Suppressor macrophage treated with lipopolysaccharide for 1 hour (primary cell): Measurements from ENCODE around the gene NCF1.
"Not testable (repeated sequence)": the region's sequence is repeated elsewhere in the genome, so short reads cannot be mapped to it uniquely, and the experiment has no call there.

Experiments used
- DNase-seq, 3 donors: peaks; one replicate each; pipeline ENCODE4 v3.0.0-alpha.2; 2020 to 2022

NCF1 gene

GRCh38 chr7:74773760-74774750, at the start of gene NCF1:
Gene NCF1 (plus strand): TSS chr7:74774011. CDS start chr7:74774032, 21 bp downstream.
- DNase-seq: not testable (repeated sequence)

DNA sequence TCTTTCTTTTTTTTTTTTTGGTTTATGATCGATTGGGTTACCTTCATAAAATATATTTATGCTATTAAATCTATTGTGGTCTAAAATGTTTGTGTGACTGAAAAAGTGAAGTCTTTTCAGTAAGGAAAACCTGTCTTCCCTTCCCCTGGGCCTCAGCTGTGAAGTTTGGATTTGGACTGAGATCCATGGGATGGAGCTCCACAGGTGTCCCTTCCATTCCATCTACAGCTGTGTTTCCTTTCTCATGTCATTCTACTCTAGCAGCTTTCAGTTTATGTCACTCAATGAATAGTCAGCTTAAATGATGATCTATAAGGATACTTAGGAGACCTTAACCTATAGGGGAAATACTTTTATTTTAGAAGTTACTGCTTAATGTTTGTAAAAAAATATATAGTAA, 48.0 kb upstream of the NCF1 start:
- DNase-seq: no peak

DNA sequence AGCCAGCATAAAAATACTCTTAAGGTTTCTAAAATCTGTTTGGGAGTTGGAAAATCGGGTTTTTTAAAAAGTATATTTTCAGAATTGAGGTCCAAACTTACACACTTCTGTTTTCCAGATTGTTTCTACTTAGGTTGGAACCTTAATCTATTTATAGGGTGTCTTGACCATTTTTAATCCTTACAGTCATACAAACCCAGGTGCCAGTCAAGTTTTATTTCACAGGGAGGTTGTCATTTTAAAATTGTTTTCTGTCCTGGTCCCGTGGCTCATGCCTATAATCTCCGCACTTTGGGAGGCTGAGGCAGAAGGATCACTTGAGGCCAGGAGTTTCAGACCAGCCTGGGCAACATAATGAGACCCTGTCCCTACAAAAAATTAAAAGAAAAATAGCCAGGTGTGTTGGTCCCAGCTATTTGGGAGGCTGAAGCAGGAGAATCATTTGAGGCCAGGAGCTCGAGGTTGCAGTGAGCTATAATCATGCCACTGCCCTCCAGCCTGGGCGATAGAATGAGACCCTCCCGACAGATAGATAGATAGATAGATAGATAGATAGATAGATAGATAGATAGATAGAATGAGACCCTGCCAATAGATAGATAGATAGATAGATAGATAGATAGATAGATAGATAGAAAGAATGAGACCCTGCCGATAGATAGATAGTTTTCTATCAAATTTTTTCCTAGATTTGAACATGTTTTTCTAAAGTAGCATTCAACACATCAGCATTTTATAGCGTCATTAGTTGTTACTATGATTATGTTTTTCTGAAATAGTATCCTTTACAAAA, 47.3 kb upstream of the NCF1 start:
- no peak for DNase-seq

- DNase-seq: not testable (repeated sequence)
Observed at GRCh38 chr7:74728686-74729085, 45.1 kb upstream of the NCF1 start.

DNA sequence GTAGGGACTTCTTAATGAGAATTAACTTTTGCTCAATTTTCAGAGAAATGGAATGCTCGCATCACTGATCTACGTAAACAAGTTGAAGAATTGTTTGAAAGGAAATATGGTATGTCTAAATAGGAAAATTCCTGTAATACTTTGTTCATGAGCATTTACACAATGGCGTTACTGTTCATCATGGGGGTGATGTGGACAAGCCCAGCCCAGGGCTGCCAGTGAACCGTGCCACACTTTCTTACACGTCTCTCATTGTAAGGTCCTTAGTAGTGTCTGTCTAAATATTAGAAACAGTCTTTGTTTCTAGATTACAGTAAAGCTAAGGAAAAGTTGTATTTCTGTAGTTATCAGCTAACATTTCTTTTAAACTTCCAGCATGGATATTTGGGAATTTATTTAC, 43.6 kb upstream of the NCF1 start:
- not testable (repeated sequence) for DNase-seq

GRCh38 chr7:74739974-74740703, 33.7 kb upstream of the NCF1 start:
- DNase-seq: not testable (repeated sequence)

GRCh38 chr7:74743936-74744557, 29.8 kb upstream of the NCF1 start:
- DNase-seq: not testable (repeated sequence)

GRCh38 chr7:74753921-74754482, 19.8 kb upstream of the NCF1 start:
- not testable (repeated sequence) for DNase-seq

DNA sequence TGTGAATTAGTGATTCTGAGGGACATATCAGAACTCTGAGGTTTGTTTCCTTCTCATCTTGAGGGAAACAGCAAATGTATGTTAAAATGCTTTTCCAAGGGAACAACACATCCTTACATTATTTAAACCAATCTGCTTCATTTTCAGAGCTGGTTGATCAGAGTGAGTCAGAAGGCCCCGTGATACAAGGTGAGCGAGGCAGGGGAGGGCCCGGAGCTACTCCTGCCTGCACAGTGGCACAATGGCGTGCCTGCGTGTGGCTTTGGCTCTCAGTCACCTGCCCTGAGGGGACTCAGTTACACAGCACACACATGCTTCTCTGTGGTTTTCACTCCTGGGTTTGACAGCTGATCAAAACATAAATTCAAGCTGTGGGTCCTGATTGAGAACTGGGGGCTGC, 17.1 kb upstream of the NCF1 start:
- not testable (repeated sequence) for DNase-seq

DNA sequence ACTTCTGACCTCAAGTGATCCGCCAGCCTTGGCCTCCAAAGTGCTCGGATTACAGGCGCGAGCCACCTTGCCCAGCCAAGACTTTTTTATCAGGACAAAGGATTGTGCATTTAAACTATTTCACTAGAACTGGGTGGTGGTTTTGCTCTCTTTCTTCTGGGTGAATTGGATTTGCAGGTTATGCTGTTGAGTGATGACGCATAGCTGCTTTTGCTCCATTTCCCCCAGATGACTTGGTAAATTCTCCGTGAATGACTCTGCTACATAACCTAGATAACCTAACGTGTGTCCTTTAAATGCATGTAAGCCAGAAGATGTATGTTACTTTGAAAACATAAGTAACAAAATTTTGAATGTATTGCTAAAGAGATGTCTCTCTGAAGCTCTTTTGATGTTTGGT, 15.5 kb upstream of the NCF1 start:
- DNase-seq: not testable (repeated sequence)

- DNase-seq: not testable (repeated sequence)
Observed at GRCh38 chr7:74758982-74759381, 14.8 kb upstream of the NCF1 start.

DNA sequence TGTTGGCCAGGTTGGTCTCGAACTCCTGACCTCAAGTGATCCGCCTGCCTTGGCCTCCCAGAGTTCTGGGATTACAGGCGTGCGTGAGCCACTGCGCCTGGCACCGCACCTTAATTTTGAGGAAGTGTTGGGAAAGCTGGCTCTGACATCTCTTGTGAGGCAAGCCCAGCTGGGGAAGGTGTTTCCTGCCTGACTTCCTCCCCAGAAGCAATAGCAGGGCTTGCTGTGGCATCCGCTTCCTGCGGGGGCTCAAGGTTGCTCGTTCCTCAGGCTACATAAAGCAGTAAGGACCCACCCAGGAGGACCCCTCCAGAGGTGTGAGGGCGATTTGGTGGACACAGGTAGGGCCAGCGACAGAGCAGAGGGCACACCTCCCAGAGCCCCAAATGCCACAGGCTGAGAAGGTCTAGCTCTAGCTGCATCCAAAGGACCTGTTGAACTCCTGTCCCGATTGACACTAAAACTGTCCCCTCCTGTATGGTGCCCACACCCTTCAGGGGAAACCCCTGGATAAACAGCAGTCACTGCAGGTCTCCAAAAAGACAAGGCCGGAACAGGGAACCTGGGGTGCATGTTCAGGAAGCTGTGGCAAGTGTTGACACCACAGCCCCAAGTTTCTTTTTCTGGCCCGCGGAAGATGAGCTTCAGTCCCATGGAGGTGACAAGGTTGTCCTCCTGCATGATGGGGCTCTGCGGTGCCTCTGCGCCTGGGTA, 8.4 kb upstream of the NCF1 start:
- not testable (repeated sequence) for DNase-seq

DNA sequence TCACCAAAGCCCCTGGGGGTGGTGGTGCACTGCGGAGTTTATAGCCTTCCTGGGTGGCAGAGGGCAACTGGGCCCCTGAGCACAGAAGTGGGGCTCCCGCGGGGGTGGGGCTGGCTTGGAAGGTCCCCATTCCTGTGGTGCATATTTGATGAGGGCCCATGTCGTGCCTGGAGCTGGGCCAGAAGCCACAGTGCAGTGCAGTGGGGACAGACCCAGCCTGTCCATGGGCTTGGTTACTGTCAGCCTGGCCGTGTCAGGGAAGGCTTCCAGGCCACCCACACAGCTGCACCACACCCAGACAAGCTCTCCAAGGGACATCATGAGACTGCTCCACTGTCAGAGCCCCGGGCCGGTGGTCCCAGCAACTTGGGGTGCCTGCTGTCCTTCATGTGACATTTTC, 7.3 kb upstream of the NCF1 start:
- not testable (repeated sequence) for DNase-seq

DNA sequence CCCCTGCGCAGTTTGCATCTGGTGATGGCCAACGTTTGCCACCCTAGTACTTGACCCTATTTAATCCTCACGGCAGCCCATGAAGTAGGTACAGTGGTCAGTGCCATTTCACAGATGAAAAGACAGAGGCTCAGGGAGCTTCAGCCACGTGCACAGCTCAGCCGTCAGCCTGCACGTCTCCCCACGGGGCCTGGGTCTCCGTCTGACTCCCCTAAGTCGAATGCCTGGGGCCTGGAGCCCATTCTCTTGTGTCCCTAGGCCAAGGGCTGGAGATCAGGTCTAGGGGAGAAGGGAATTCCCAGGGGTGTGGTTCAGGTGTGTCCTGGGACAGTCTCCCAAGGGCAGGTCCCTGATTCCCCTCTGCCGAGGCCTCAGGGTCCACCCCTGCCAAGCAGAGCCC, 6.8 kb upstream of the NCF1 start:
- DNase-seq: peak in 1 of 3 donors; percentile 0

- DNase-seq: not testable (repeated sequence)
Observed at GRCh38 chr7:74770062-74770461, 3.7 kb upstream of the NCF1 start.

DNA sequence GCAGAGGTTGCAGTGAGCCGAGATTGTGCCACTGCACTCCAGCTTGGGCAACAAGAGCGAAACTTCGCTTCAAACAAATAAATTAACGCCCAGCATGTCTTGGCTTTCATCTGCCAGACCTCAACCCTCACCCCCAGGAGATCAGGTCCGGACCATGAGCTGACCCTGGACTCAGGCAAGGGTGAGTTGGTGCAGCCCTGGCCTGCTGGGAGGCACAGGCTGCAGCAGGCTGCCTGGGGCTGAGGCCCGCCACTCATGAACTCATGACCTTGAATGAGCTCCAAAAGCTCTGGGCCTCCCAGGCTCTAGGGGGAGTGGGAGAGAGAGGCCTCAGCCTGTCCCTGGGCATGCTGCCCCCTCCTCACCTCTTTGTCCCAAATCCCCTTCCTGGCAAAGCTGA, 1.7 kb upstream of the NCF1 start:
- DNase-seq: peak; percentile 10 to 18 (median 13)

DNA sequence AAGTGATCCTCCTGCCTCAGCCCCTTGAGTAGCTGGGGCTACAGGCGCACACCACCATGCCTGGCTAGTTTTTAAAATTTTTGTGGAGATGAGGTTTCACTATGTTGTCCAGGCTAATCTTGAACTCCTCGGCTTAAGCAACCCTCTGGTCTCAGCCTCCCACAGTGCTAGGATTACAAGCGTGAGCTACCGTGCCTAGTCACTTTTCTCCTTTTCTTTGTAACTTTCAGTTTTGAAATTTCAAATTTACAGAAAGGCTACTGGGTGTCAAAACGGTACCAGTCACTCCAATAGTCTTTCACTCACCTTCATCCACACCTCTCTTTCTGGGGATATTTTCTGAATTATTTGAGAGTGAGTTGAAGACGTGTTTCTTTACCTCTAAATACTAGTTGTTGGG, 1.3 kb downstream of the NCF1 start:
- not testable (repeated sequence) for DNase-seq

- DNase-seq: not testable (repeated sequence)
Observed at GRCh38 chr7:74779053-74779452, 5.2 kb downstream of the NCF1 start.

DNA sequence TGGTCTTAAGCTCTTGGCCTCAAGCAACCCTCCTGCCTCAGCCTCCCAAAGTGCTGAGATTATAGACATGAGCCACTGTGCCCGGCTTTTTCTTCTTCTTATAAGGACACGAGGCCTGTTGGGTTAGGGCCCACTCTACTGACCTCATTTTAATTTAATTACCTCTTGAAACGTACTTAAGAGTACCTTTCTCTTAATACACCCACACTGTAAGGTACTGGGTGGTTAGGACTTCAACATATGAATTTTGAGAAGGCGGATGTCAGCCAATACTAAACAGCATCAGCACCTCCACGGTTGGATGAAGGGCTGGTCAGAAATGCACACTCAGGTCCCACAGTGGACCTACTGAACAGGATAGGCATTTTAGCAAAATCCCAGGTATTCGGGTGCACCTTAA, 7.9 kb downstream of the NCF1 start:
- DNase-seq: not testable (repeated sequence)

- DNase-seq: peak in 1 of 3 donors; percentile 7
Observed at GRCh38 chr7:74783595-74783994, 9.8 kb downstream of the NCF1 start.
